Activated naive CD4-positive, alpha-beta T cell treated with anti-CD3 and anti-CD28 coated beads, Interleukin-2, amount 50 U/mL, for 24 hours (primary cell): Measurements from ENCODE around the gene PHOX2B.

Experiments used
- H3K27ac Mint-ChIP-seq: one replicate; pipeline ENCODE4 v1.8.0; 2021; ENCODE audit warnings: mild to moderate bottlenecking, mixed read lengths
- H3K27me3 Mint-ChIP-seq: one replicate; pipeline ENCODE4 v1.8.0; 2021; ENCODE audit warnings: mixed read lengths
- H3K36me3 Mint-ChIP-seq: one replicate; pipeline ENCODE4 v1.8.0; 2021; ENCODE audit warnings: mixed read lengths
- H3K4me1 Mint-ChIP-seq: one replicate; pipeline ENCODE4 v1.8.0; 2021; ENCODE audit warnings: mixed read lengths
- H3K4me3 Mint-ChIP-seq: one replicate; pipeline ENCODE4 v1.8.0; 2021; ENCODE audit warnings: mild to moderate bottlenecking, mixed read lengths
- H3K9me3 Mint-ChIP-seq: one replicate; pipeline ENCODE4 v1.8.0; 2021; ENCODE audit warnings: mixed read lengths

The PHOX2B gene

DNA sequence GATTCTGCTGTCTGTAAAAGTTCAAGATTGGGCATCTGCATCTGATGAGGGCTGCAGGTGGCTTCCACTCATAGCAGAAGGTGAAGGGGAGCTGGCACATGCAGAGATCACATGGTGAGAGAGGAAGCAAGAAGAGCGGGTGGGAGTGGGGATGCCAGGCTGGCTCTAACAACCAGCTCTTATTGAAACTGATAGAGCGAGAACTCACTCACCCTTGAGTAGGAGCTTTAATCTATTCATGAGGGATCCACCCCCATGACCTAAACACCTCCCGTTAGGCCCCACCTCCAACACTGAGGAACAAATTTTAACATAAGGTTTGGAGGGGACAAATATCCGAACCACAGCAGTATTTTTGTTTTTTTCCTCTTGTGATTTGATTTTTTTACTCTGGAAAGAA lies 45.8 kb downstream of the PHOX2B start:
- no peaks in the 10 kb centered on the region for H3K36me3 Mint-ChIP-seq
- H3K27me3 Mint-ChIP-seq = peaks cover 13% of the 10 kb centered on the region
- H3K4me3 Mint-ChIP-seq = no peak overlapping the region
- H3K4me1 Mint-ChIP-seq = no peaks in the 10 kb centered on the region
- no peak overlapping the region for H3K27ac Mint-ChIP-seq
- no peaks in the 10 kb centered on the region for H3K9me3 Mint-ChIP-seq

DNA sequence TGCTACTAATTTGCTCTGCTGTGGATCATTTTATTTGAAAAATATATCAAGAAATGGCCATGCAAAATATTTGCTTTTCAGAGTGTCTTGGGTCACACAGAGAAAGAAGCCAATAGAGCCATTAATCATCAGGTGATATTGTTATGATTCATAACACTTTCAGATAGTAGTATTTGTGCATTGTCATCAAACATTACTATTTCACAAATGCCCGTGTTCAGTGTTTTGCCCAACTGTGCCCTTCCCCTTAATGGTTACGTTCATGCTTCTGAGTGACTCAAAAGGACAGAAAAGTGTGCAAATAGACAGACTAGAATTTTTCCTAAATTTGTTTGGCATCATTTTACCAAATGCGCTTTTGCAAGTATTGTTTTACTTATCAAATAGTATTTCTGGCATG lies 46.5 kb downstream of the PHOX2B start:
- Mint-ChIP-seq H3K27me3 (peaks cover 11% of the 10 kb centered on the region), H3K4me1 (no peaks in the 10 kb centered on the region), H3K9me3 (no peaks in the 10 kb centered on the region), H3K27ac (no peak overlapping the region), H3K4me3 (no peak overlapping the region), H3K36me3 (no peaks in the 10 kb centered on the region)

DNA sequence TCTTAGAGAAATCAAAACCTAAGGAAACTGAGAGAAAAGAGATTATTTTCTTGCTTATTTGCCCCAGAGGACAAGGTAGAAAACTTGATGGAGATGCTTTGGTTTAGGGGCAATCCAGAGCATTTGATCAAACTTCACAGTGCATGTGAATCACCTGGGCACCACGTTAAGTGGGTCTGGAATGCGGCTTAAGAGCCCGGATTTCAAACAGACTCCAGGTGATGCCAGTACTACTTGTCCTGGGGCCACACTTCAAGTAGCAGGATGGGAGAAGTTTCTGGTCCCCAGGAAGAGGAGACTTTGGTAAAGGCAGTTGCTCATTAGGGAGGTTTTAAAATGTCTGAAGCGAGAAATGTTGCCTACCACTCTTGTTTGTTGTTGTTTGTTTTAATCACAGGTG lies 51.8 kb downstream of the PHOX2B start:
- Mint-ChIP-seq H3K4me1 (no peaks in the 10 kb centered on the region), H3K4me3 (no peak overlapping the region), H3K27ac (no peak overlapping the region), H3K27me3 (peaks cover 5% of the 10 kb centered on the region), H3K9me3 (no peaks in the 10 kb centered on the region), H3K36me3 (no peaks in the 10 kb centered on the region)

DNA sequence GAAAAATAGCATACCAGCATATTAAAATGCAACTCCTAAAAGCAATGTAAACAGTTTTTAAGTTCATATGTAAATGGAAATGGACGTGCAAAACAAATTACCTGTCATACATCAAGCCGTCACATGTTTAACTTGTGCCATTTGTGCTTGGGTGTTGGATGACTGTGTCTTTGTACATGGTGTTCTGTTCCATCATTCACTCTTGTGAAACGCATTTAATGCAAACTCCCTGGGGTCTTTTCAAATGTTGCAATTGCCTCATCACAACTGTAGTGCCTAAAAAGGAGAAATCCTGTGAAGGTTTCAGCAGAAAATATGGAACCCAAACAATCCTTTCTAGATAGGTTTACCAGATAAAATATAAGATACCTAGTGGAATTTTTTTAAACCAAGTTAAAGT lies 52.4 kb downstream of the PHOX2B start:
- Mint-ChIP-seq H3K9me3 (no peaks in the 10 kb centered on the region), H3K27ac (no peak overlapping the region), H3K4me1 (no peaks in the 10 kb centered on the region), H3K27me3 (peaks cover 4% of the 10 kb centered on the region), H3K36me3 (no peaks in the 10 kb centered on the region), H3K4me3 (no peak overlapping the region)
